NK-92 (cell line): Measurements from ENCODE around the gene ZBTB8A.
A peak's percentile ranks its signal among the peaks of the same experiment; 100 is the strongest.
"Not testable (repeated sequence)": the region's sequence is repeated elsewhere in the genome, so short reads cannot be mapped to it uniquely, and the experiment has no call there.

Experiments
- DNase-seq: peaks from one replicate; lab custom pipeline; 2025; ENCODE audit not compliant: unreplicated experiment; lab: John Stamatoyannopoulos, UW

ZBTB8A gene

DNA sequence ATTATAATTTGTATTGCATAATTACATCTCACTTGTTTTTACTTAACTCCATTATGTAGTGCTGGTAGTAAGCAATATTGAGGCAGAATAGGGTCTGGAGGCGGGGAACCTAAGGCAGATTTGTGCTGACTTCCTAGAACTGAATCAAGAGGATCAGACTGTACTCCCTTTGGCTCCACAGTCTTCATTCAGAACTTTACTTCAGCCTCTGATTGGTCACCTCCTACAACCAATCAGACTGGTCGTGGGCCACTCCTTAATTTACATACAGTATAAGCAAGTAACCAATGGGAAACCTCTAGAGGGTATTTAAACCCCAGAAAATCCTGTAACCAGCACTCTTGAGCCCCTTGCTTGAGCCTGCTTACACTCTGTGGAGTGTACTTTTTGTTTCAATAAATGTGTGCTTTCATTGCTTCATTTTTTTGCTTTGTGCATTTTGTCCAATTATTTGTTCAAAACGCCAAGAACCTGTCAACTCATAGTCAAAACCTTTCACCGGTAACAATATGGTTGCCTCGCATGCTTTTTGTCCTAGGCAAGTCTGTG is 79.5 kb downstream of the ZBTB8A start:
- DNase-seq: no peak

DNA sequence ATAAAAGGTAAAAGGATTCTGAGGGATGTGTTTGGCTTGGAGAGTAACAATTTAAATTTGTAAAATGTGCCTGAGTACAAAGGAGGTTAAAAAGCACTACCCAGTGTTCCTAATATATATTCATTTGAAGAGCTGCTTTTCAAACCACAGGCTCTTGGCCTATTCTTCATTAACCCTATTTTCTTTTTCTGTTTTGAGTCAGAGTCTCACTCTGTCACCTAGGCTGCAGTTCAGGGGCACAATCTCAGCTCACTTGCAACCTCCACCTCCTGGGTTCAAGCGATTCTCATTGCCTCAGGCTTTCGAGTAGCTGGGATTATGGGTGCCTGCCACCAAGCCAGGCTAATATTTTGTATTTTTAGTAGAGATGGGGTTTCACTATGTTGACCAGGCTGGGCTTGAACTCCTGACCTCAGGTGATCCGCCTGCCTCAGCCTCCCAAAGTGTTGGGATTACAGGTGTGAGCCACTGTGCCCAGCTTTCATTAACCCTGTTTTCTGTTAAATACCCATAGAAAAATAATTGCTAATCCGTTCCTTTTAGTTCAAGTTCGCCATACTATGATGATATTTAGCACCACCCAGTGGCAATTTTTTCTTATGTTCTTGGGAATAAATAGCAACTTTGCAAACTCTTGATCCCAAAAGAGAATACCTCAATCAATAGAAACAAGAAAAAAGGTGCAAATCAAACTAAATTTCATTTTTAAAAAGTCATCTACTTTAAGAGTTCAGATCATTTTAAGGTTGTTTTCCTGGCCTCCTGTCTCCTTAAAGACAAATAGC is 80.7 kb downstream of the ZBTB8A start:
- DNase-seq: no peak

DNA sequence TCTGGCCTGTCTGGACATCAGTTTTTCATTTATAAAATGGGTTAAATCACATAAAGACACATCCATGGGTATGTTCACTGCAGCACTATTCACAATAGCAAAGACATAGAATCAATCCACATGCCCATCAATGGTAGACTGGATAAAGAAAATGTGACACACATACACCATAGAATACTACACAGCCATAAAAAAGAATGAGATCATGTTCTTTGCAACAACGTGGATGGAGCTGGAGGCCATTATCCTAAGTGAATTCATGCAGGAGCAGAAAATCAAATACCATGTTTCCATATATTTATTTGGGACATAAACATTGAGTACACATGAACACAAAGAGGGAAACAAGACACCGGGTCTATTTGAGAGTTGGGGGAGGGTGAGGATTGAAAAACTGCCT is 83.0 kb downstream of the ZBTB8A start:
- DNase-seq: no peak

DNA sequence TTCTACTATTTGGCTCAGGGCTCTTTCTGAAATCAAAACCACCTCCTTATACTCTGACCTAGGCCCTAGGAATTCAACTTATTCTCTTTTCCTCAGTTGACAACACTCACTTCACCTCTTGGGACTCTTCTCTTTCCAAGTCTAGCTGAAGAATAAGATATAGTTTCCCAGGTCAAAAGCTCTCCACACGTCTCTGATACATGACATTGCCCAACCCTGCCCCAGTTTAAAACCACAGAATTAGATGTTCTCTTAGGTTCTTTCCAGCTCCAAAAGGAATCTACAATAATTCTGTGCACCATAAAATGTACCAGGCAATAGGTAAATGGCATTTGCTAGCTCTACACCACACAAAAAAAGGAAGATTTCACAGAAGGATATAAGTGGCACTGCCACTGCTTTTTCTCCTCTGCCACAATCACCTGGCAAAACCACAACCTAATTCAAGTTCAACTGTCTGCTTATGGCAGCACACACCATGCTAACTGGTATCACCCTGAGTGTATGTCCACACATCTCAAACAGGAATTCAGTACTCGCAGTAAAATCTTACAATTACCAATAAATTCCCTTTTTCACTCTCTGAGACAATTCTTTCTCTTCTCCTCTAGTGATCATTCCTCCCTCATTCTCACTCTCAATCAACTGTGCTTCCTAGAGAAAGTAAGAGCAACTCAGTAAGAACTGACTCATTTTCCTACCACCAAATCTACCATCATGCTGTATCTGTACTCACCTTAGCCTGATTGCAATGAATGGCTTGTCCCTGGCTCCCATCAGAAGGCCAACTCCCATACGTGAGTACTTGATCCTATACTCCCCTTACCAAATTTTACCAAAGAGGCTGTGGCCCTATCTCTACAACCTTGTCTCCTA is 83.8 kb downstream of the ZBTB8A start:
- DNase-seq: no peak

GRCh38 chr1:32623775-32624174 is 84.5 kb downstream of the ZBTB8A start:
- DNase-seq: no peak

- no peak for DNase-seq
These were observed 86.9 kb downstream of the ZBTB8A start for GRCh38 chr1:32626176-32626575.

DNA sequence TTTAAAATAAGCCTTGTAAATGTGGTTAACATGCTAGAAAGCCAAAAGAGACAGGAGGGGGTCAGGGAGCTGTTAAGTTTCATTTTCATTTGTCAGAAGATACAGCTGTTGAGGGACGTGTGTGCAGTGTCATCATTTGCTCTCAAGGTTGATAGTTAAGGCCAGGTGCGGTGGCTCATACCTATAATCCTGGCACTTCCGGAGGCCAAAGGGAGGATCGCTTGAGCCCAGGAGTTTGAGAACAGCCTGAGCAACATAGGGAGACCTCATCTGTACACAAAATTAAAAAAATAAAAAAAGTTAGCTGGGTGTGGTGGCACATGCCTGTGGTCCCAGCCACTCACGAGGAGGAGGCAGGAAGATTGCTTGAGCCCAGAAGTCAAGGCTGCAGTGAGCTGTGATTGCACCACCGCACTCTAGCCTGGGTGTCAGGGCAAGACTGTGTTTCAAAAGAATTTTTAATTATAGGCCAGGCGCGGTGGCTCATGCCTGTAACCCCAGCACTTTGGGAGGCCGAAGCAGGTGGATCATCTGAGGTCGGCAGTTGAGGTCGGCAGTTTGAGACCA is 88.5 kb downstream of the ZBTB8A start:
- no peak for DNase-seq

DNA sequence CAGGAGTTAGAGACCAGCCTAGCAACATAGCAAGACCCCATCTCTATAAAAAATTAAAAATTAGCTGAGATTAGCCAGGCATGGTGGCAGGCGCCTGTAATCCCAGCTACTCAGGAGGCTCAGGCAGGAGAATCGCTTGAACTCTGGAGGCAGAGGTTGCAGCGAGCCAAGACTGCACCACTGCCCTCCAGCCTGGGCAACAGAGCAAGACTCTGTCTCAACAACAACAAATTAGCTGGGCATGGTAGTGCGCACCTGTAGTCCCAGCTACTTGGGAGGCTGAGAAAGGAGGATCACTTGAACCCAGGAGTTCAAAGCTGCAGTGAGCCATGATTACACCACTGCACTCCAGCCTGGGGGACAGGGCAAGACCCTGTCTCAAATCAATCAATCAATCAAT is 90.9 kb downstream of the ZBTB8A start:
- DNase-seq: not testable (repeated sequence)

GRCh38 chr1:32632829-32633228 is 93.6 kb downstream of the ZBTB8A start:
- no peak for DNase-seq

- DNase-seq: no peak
These were observed 96.5 kb downstream of the ZBTB8A start for GRCh38 chr1:32635508-32636277.

GRCh38 chr1:32636914-32637645 is 97.9 kb downstream of the ZBTB8A start:
- DNase-seq: no peak

GRCh38 chr1:32639489-32640075 is 100.4 kb downstream of the ZBTB8A start:
- DNase-seq: no peak

DNA sequence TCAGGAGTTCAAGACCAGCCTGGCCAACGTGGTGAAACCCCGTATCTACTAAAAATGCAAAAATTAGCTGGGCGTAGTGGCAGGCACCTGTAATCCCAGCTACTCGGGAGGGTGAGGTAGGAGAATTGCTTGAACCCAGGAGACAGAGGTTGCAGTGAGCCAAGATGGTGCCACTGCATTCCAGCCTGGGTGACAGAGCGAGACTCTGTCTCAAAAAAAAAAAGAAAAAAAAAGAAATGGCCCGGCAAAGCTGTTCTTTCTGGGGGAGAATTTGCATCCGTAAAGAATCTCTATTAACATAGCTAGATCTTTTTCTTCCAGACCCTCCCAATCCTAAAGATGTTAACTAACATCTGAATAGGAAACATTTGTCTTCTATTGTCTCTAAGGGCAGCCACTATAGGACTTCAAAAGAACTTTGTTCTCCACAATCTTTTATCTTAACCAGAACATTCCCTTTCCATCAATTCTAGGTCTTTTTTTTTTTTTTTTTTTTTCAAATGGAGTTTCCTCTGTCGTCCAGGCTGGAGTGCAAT is 103.1 kb downstream of the ZBTB8A start:
- DNase-seq: not testable (repeated sequence)

DNA sequence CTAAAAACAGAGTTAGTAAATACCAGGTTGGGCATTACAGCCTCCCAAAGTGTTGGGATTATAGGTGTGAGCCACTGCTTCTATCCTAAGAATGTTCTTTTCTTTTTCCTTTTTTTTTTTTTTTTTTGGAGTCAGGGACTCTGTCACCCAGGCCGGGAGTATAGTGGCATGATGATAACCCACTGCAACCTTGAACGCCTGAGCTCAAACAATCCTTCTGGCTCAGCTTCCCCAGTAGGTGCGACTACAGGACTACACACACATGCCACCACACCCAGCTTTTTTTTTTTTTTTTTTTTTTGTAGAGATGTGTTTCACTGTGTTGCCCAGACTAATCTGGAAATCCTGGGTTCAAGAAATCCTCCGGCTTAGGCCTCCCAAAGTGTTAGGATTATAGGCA is 105.2 kb downstream of the ZBTB8A start:
- no peak for DNase-seq

- DNase-seq: no peak
These were observed 108.3 kb downstream of the ZBTB8A start for GRCh38 chr1:32647308-32648134.

GRCh38 chr1:32650248-32650751 is 111.1 kb downstream of the ZBTB8A start, which contains the start of gene ZBTB8OS:
TSS of gene ZBTB8OS (minus strand) at chr1:32650550. CDS start at chr1:32650529, 21 bp downstream.
- DNase-seq: peak; percentile 30

- peak; percentile 89 for DNase-seq
These were observed 111.7 kb downstream of the ZBTB8A start, which contains the start of gene RBBP4 for GRCh38 chr1:32650752-32651460. TSS of gene RBBP4 (plus strand) at chr1:32651208. CDS start at chr1:32651307, 99 bp downstream.
